HepG2 (cell line): ENCODE results near the gene STPG4. TPM values are rescaled to one million over a fixed set of nuclear protein-coding genes. Genes with fewer than 3 reads are reported as not detected.

ENCODE experiments used
- EED ChIP-seq: sonication (generic); formaldehyde crosslinking; IDR thresholded peaks from 2 replicates; pipeline ENCODE4 v1.5.0; 2020; ENCODE audit warnings: mild to moderate bottlenecking, missing genetic modification reagents
- FIP1L1 ChIP-seq: fragments of 200-400 bp; formaldehyde crosslinking; IDR thresholded peaks from 2 replicates; pipeline ENCODE4 v1.6.1; 2018; ENCODE audit warnings: low read depth, mild to moderate bottlenecking, low read length, moderate library complexity, borderline replicate concordance; ENCODE audit not compliant: insufficient read depth
- GTF3A ChIP-seq: sonication (generic); formaldehyde crosslinking; conservative IDR thresholded peaks from 2 replicates; pipeline ENCODE4 v1.4.0; 2020; ENCODE audit warnings: mild to moderate bottlenecking, missing genetic modification reagents
- MAF1 ChIP-seq: sonication (generic); formaldehyde crosslinking; IDR thresholded peaks from 2 replicates; pipeline ENCODE4 v1.5.0; 2020; ENCODE audit warnings: missing genetic modification reagents, borderline replicate concordance
- MYNN ChIP-seq: sonication (generic); formaldehyde crosslinking; IDR thresholded peaks from 2 replicates; pipeline ENCODE4 v1.4.0; 2020; ENCODE audit warnings: mild to moderate bottlenecking, low read depth, missing genetic modification reagents
- RAD21 ChIP-seq: fragments of 450-650 bp; formaldehyde crosslinking; IDR thresholded peaks from 2 replicates; pipeline ENCODE4 v1.5.0; 2020; ENCODE audit warnings: mild to moderate bottlenecking
- SAP130 ChIP-seq: IDR thresholded peaks from 2 replicates; pipeline ENCODE4 v1.6.1; 2016; ENCODE audit warnings: low read depth
- TFAP4 ChIP-seq: sonication (generic); IDR thresholded peaks from 2 replicates; pipeline ENCODE4 v1.6.1; 2016; ENCODE audit warnings: low read depth, borderline replicate concordance
- ZFP36L2 ChIP-seq: sonication (generic); formaldehyde crosslinking; IDR thresholded peaks from 2 replicates; pipeline ENCODE4 v1.4.0; 2020; ENCODE audit warnings: missing genetic modification reagents
- ZNF253 ChIP-seq: sonication (generic); formaldehyde crosslinking; IDR thresholded peaks from 2 replicates; pipeline ENCODE4 v1.8.0; 2022; ENCODE audit warnings: mild to moderate bottlenecking, missing genetic modification reagents, borderline replicate concordance
- ZNF646 ChIP-seq: sonication (generic); formaldehyde crosslinking; IDR thresholded peaks from 2 replicates; pipeline ENCODE4 v1.9.0; 2021; ENCODE audit warnings: mild to moderate bottlenecking, missing genetic modification reagents
- polyA plus RNA-seq, 8 experiments: library from polyadenylated mRNA; depleted of rRNA in 3 of 8; stranded (reverse) in 7 of 8; unstranded in 1 of 8; fragments of >200 nt; fragmentation: Illumina TruSeq in 4 of 8; extraction: Trizol in 4 of 8; gene quantifications; 2 replicates each; pipeline versions ENCODE4 v1.2.1 to v1.2.3, GENCODE V29; 2011 to 2016; ENCODE audit warnings: low read depth in 4 of 8, missing spikeins in 1 of 8, mixed read lengths in 1 of 8; ENCODE audit not compliant: insufficient read depth in 1 of 8
- total RNA-seq, 5 experiments: library from RNA; depleted of rRNA; stranded (reverse); fragments of >200 nt; fragmentation: Illumina TruSeq; extraction: Trizol; gene quantifications; 2 replicates each; pipeline ENCODE4 v1.2.3, GENCODE V29; 2016; ENCODE audit warnings: low read depth in 1 of 5
- TF ChIP-seq, protein P1 (sequence below): sonication (generic); formaldehyde crosslinking; IDR thresholded peaks from 2 replicates; pipeline ENCODE4 v1.4.0; 2020; ENCODE audit warnings: missing genetic modification reagents, borderline replicate concordance
- TF ChIP-seq, protein P2 (sequence below): sonication (generic); formaldehyde crosslinking; IDR thresholded peaks from 2 replicates; pipeline ENCODE4 v1.9.0; 2022; ENCODE audit warnings: missing genetic modification reagents, mild to moderate bottlenecking, borderline replicate concordance
- TF ChIP-seq, protein P3 (sequence below): sonication (generic); formaldehyde crosslinking; conservative IDR thresholded peaks from 2 replicates; pipeline ENCODE4 v1.4.0; 2020; ENCODE audit warnings: mild to moderate bottlenecking, missing genetic modification reagents, moderate library complexity

The STPG4 gene
- total and polyA plus RNA-seq, 2 of the 13 experiments (the other 11 are each of a cell fraction or from before 2014, with no cell fraction given), result 0.11 to 0.15 TPM

- TF ChIP-seq ZNF646 (CRISPR knock-in tag) (no peak), FIP1L1 (no peak), RAD21 (CRISPR knock-in tag) (0 out of 2 replicates have a peak, but pooled peaks have one; percentile 25), MYNN (CRISPR knock-in tag) (no peak), EED (CRISPR knock-in tag) (peak; percentile 39; the same call in 1 of the 2 replicates), ZNF253 (CRISPR knock-in tag) (no peak), GTF3A (CRISPR knock-in tag) (no peak), MAF1 (no peak), ZFP36L2 (CRISPR knock-in tag) (no peak), TFAP4 (no peak), SAP130 (CRISPR knock-in tag) (peak; percentile 33; the same call in 1 of the 2 replicates)
- TF ChIP-seq, protein P1, sequence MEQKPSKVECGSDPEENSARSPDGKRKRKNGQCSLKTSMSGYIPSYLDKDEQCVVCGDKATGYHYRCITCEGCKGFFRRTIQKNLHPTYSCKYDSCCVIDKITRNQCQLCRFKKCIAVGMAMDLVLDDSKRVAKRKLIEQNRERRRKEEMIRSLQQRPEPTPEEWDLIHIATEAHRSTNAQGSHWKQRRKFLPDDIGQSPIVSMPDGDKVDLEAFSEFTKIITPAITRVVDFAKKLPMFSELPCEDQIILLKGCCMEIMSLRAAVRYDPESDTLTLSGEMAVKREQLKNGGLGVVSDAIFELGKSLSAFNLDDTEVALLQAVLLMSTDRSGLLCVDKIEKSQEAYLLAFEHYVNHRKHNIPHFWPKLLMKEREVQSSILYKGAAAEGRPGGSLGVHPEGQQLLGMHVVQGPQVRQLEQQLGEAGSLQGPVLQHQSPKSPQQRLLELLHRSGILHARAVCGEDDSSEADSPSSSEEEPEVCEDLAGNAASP, result peak; percentile 95; the same call in 1 of the 2 replicates
- TF ChIP-seq, protein P2, sequence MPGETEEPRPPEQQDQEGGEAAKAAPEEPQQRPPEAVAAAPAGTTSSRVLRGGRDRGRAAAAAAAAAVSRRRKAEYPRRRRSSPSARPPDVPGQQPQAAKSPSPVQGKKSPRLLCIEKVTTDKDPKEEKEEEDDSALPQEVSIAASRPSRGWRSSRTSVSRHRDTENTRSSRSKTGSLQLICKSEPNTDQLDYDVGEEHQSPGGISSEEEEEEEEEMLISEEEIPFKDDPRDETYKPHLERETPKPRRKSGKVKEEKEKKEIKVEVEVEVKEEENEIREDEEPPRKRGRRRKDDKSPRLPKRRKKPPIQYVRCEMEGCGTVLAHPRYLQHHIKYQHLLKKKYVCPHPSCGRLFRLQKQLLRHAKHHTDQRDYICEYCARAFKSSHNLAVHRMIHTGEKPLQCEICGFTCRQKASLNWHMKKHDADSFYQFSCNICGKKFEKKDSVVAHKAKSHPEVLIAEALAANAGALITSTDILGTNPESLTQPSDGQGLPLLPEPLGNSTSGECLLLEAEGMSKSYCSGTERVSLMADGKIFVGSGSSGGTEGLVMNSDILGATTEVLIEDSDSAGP, result peak; percentile 78
- TF ChIP-seq, protein P3, sequence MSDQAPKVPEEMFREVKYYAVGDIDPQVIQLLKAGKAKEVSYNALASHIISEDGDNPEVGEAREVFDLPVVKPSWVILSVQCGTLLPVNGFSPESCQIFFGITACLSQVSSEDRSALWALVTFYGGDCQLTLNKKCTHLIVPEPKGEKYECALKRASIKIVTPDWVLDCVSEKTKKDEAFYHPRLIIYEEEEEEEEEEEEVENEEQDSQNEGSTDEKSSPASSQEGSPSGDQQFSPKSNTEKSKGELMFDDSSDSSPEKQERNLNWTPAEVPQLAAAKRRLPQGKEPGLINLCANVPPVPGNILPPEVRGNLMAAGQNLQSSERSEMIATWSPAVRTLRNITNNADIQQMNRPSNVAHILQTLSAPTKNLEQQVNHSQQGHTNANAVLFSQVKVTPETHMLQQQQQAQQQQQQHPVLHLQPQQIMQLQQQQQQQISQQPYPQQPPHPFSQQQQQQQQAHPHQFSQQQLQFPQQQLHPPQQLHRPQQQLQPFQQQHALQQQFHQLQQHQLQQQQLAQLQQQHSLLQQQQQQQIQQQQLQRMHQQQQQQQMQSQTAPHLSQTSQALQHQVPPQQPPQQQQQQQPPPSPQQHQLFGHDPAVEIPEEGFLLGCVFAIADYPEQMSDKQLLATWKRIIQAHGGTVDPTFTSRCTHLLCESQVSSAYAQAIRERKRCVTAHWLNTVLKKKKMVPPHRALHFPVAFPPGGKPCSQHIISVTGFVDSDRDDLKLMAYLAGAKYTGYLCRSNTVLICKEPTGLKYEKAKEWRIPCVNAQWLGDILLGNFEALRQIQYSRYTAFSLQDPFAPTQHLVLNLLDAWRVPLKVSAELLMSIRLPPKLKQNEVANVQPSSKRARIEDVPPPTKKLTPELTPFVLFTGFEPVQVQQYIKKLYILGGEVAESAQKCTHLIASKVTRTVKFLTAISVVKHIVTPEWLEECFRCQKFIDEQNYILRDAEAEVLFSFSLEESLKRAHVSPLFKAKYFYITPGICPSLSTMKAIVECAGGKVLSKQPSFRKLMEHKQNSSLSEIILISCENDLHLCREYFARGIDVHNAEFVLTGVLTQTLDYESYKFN, result peak; percentile 89
These were observed 87.2 kb downstream of the STPG4 start (continued) for GRCh38 chr2:47067788-47068407.
